Erythroblast (primary cell): ENCODE results near the gene ALPI.

Experiments
- GATA1 ChIP-seq: IDR thresholded peaks from 2 replicates; pipeline ENCODE4 v1.6.1; 2011; ENCODE audit warnings: low read depth, mild to moderate bottlenecking, control low read depth, low read length, moderate library complexity
- POLR2A ChIP-seq: IDR thresholded peaks from 2 replicates; pipeline ENCODE4 v1.6.1; 2011; ENCODE audit warnings: mild to moderate bottlenecking, low read length

DNA sequence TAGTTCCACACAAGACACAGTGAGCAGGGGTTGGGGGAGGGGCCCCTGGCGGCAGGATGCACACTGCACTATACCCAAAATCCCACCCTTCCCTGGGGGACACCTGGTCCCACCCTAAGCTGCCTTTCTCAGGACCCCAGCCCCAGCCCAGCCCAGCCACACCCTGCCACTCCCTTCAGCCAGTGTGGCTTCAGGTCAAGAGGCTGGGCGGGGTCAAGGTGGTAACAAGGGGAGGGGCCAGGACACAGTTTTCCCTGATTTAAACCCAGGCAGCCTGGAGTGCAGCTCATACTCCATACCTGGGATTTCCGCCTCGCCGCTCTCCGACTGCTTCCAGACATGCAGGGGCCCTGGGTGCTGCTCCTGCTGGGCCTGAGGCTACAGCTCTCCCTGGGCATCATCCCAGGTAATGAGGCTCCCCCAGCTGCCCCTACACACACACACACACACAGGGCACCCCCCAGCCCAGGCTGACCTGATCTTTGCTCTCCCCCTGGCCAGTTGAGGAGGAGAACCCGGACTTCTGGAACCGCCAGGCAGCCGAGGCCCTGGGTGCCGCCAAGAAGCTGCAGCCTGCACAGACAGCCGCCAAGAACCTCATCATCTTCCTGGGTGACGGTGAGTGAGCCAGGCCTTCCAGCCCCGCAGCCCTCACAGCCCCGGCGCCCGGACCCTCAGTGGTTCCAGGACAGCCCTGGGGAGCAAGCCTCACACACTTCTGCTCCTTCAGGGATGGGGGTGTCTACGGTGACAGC is 49.2 kb upstream of the ALPI start, which contains the start of gene ALPG:
- TF ChIP-seq POLR2A, result no peak
- TF ChIP-seq GATA1, result no peak
